ENCODE measurements around the gene CCDC34. TPM values are rescaled to one million over a fixed set of nuclear protein-coding genes. Genes with fewer than 3 reads are reported as not detected.

CCDC34 gene
- total RNA-seq, 1 experiment from 2014 or later, result 11.6 TPM

DNA sequence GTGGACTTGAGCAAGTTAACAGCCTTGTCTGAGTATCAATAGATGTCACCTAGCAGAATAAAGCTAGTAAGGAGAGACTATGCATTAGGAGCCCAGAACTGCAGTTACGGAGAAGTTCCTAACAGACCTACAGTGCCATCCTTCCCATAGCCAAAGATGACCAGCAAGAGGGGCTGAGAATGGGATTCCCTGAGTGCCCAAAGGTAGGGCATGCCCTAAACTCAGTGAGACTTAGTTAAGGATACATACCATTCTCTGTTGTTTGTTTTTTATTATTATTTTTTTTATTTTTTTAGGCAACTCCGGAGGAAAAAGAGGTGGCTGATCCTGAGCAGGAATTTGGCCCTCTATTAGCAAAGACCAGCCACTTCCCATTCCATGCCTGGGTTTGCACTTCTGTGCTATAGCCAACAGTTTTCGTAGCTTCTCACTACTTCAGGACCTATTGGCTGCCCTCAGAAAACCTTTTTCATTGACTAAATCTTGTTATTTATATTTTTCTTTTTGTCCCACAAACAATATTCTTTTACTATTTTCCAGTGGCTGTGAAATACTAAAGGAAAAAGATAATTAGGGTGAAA, 33.3 kb upstream of the CCDC34 start:
- DNase-seq, result no peak
- no peaks in the 10 kb centered on the region for H3K9me3 ChIP-seq
- H3K4me3 ChIP-seq, result no peak overlapping the region
- H3K36me3 ChIP-seq, result no peaks in the 10 kb centered on the region
- H3K27me3 ChIP-seq, result no peaks in the 10 kb centered on the region

DNA sequence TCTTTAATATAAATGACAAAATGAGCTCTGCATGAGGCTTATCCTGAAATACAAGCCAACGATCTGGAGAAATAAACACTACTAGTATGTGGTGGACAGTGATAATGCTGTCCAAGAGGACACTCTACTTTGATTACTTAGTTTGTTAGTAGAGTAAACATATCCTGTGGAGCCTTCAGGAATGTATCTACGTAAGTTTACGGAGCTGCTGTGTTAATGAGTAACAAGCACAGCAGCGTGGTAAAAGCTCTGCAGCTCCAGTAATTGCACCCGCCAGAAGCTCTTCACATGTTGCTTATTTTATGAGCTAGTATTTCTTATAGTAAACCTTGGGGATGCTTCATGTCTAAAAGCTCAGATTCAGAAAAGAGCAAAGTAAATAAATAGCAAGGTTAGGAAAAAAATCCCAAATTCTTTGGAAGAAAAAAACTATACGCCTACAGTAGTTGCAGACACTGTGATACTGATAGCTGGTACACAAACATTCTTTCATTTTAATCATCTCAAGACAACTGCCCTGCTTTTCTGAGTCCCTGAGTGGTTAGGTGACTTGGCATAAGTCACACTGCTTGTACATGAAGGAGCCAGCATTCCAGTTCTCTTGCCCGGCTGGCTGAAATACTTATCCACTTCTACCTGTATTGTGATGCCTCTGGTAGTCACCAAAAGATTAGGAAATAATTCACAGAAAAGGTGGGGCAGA, 32.7 kb upstream of the CCDC34 start:
- DNase-seq, result peak; percentile 34
- no peaks in the 10 kb centered on the region for H3K36me3 ChIP-seq
- H3K27me3 ChIP-seq, result no peaks in the 10 kb centered on the region
- H3K4me3 ChIP-seq, result no peak overlapping the region
- H3K9me3 ChIP-seq, result no peaks in the 10 kb centered on the region

DNA sequence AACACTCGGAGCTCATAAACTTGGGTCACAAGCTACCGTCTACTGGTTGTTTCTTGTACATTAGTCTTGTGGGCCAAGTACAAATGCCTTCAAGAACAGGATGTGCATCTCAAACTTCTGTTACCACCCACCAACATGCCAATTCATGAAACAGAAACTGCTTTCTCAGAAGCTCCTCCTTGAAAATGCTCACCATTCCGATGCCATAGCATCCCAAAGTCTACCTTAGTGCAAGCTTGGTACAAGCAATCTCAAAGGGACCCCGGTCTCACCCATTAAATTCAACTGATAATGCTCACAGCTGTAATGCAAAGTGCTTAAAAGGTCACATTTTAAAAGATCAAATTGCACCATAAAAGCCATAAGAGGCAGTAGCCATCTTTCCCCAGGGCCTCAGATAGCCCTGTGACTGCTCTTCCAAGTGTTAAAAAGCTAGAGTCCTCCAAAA, 31.8 kb upstream of the CCDC34 start:
- no peaks in the 10 kb centered on the region for H3K27me3 ChIP-seq
- DNase-seq, result no peak

DNA sequence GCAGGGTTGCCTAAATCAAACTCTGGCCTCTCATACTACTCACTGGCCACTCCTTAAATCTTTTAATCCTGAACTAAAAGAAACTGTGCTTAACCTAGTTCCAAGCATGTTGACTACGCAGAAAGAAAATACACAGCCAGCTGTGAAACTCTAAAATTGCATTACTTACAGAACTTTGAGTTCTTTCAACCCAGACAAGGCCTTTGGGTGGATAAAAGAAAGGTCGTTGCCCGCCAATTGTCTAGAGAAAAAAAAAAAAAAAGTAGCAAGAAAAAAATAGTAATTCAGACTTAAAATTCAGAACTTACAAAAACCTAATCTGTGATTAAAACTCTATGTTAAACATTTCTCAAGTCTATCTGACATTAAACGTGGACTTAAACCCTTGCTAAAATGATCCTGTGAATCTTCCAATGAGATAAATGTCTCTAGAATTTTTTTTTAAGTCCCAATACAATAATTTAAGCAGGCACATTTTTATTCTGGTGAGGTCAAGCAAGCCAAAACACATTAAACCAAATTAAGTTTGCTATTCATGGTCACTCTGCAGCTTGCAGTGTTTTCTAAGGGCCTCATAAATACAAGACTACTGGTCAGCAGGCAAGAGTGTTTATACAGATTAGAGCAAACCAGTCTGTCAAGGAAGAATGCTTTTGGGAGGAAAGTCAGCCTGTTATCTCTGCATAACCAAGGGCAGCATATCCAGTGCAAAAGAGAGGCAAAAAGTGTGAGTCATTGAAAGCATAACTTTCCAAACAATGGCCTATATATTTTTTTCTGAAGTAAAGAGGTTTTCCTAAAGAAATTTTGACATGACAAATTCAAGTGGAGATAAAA, 29.5 kb upstream of the CCDC34 start:
- no peak for DNase-seq
- Histone ChIP-seq H3K9me3 (no peaks in the 10 kb centered on the region), H3K27me3 (no peaks in the 10 kb centered on the region), H3K4me3 (no peak overlapping the region), H3K36me3 (no peaks in the 10 kb centered on the region)

More for the DNA sequence above, 31.8 kb upstream of the CCDC34 start:
- no peaks in the 10 kb centered on the region for H3K9me3 ChIP-seq
- no peak overlapping the region for H3K4me3 ChIP-seq
- H3K36me3 ChIP-seq, result no peaks in the 10 kb centered on the region

DNA sequence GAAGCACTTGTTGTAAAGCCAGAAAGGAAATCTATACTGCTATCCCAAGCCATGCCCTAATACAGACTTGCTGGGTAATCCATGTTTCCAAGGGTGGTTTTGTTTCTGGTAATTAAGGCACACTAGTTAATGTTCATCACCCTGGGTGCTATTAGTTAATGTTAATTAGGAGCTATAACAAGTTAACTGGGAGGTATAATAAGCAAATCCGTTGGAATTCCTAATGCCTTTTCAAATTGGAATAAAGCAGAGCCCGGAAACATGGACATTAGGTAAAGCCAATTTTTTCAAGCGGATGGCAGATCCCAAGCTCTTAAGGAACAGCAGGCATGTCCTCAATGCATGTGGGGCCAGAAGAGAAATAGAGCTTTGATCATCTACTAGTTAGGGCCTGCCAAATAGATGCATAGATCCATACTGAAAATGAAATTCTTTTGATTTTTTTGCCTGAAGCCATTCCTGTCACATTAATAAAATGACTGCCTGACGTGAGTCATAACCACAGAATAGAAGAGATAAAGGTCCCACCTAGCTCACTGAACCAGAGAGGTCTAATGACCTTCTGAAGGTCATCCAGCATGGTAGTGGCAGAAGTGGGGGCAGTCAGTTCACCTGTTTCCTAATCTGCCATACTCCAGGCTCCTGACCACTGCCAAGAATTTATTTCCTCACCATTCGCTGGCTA, 28.5 kb upstream of the CCDC34 start:
- Histone ChIP-seq H3K9me3 (no peaks in the 10 kb centered on the region), H3K4me3 (no peak overlapping the region), H3K36me3 (no peaks in the 10 kb centered on the region), H3K27me3 (no peaks in the 10 kb centered on the region)
- no peak for DNase-seq

DNA sequence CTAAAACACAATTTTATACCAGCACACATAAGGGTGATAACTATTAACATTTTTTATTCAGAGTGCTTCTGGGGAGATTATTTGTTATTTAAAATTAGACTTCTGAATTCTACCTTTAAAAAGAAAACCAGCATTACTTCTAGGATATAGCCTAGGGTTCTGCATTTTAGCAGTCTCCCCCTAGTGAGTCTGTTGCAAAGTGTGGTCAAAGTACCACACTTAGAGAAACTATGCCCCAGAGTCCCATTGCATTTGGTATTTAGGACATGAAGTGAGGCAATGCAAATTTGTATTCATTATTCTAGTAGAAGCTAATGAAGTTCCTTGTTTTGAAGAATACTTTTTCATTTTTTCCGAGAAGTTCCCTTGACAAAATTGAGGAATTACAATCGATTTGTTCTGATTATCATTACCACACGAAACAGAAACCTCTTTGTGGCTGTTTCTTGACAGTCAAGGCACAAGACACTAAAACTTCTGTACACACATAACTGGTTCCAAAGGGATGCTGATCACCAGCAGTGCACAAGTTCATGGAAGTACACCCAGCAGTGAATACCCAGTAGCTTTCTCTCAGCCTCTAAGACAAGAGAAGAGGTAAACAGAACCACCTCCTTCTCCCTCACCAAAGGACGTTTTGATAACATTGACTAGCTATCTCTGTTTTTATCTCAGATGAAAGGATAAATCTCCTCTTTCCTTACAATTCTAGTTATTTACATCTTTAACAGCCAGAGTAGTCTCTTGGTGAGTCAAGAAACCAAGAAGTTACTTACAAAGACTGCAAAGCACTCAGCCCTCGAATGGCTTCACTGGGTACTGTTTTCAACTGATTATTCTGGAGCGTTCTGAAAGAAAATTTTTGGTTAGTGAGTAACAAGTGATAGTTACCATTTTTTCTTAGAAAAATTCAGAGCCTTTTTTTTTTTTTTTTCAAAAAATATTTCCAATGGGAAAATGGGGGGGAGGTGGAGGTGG, 27.6 kb upstream of the CCDC34 start:
- H3K4me3 ChIP-seq, result no peak overlapping the region

DNA sequence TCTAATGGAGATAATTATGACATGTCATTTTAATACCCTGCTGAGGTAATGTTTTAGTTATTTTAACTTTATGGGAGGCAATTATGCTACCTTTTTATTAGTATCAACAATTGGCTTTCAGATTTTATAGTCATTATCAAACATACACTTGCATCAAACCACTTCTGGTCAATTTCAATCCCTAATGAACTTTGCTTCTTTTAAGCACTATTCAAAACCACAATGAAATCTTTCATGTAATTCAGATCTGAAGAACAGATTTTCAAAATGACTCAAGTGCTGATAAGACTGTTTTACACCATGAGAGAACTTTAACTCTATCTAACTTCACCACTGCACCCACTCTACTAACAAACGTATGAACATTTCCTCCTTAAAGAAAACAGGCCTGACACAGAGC, 25.9 kb upstream of the CCDC34 start:
- Histone ChIP-seq H3K9me3 (no peaks in the 10 kb centered on the region), H3K36me3 (no peaks in the 10 kb centered on the region; the same call in none of the 2 replicates), H3K4me3 (no peak overlapping the region), H3K27me3 (no peaks in the 10 kb centered on the region)
- DNase-seq, result no peak

More for the DNA sequence above, 27.6 kb upstream of the CCDC34 start:
- no peaks in the 10 kb centered on the region for H3K27me3 ChIP-seq
- H3K9me3 ChIP-seq, result no peaks in the 10 kb centered on the region
- no peak for DNase-seq
- H3K36me3 ChIP-seq, result no peaks in the 10 kb centered on the region

DNA sequence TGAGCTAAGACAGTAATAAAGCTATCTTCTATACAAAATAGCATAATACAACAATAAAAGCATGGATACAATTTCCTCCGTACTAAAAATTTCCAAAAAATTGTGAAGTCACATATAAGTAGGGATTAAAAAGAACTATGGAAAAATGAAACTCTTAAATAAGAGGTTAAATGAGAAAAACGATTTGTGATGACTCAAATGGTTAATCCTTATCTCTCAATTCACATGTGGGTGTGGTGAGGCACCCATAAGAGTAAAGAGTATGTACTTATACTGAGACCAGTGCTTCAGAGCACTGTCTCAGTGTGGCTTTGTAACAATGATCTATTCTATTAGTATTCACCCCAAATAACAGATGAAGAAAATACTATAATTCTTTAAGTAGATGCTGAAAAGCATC, 25.0 kb upstream of the CCDC34 start:
- Histone ChIP-seq H3K9me3 (no peaks in the 10 kb centered on the region), H3K36me3 (no peaks in the 10 kb centered on the region; the same call in none of the 2 replicates), H3K27me3 (no peaks in the 10 kb centered on the region), H3K4me3 (no peak overlapping the region)
- no peak for DNase-seq

DNA sequence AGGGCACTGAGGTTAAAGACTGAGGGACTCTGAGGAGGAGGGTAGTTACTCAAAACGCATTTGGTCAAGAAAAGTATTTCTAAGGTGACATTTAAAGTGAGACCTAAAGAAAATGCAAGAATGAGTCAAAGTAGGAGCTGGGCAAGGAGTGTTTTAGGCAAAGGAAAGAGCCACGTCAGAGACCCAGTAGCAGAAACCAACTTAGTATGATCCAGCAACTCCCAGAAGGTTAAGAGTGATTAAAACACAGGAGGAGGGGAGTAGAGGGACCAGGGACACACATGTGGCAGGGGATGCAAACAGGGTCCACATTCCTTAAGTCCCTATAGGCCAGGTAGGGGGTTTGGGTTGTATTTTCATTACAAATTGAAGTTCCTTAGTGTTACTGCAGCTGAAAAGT, 24.3 kb upstream of the CCDC34 start:
- no peak for DNase-seq
- H3K27me3 ChIP-seq, result no peaks in the 10 kb centered on the region
- H3K9me3 ChIP-seq, result no peaks in the 10 kb centered on the region
- H3K36me3 ChIP-seq, result no peaks in the 10 kb centered on the region; the same call in none of the 2 replicates
- H3K4me3 ChIP-seq, result no peak overlapping the region

DNA sequence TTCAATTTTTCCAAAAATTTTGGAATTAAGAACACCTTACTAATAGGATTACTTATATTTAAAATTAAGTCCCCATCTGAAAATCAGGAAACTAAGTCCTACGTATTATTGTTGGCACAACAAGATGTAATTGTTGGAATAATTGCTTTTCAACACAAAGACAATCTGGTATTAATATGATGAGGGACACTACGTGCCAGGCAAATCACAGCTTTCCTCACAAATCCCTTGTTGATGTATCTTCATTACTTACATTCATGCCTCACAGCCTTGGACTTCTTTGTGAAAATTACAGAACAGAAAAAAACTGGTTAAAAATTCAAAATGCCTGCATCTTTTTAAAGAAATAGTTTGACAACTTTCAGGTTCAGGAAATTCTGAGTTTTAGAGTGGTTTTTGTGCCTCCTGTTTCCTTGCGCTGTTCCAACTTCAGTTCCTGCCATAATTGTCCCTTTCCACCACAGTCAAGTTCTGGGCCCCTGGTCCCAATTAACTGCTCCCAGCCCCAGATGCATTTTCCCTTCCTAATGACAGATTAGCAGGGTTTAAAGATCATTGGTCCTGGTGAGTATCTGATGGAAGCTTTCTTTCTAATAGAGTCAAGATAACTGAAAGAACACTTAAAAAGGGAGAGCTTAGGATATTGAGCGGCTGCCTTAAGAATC, 23.3 kb upstream of the CCDC34 start:
- Histone ChIP-seq H3K9me3 (no peaks in the 10 kb centered on the region), H3K4me3 (no peak overlapping the region), H3K36me3 (no peaks in the 10 kb centered on the region; the same call in none of the 2 replicates), H3K27me3 (no peaks in the 10 kb centered on the region)
- no peak for DNase-seq

DNA sequence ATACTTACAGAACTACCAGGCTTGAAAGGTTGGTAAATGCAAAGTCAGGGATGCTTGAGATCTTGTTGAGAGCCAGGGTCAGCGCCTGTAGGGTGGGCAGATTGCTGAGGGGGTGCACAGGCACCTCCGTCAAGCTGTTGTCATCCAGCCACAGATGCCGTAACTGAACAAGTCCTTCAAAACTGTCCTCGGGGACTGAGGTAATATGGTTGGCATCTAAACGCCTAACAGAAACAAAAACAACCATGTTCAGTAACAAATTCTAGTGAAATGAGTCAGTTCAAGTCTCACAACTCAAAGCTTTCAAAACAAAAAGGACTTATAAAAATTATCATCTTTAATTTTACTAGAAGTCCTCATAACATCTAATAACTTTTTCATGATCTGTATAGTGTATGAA, 22.2 kb upstream of the CCDC34 start:
- Histone ChIP-seq H3K4me3 (no peak overlapping the region), H3K9me3 (no peaks in the 10 kb centered on the region), H3K36me3 (no peaks in the 10 kb centered on the region; the same call in none of the 2 replicates), H3K27me3 (no peaks in the 10 kb centered on the region)
- DNase-seq, result peak; percentile 9

DNA sequence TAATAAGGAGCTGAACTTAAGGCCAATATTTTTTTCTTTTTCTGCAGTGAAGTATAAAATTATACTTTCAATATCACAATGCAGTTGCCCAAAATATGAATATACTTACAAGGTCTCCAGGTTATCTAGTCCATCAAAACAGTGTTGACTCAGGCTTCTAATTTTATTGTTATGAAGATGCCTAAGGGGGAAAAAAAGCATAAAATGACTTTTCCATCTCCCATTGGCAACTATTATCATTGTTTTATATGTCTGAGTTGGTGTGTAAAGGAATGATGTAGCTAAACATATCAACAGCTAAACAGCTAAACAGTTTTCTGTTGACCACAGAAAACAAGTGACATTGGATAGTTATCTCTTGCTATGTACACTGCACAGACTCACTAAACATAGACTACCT, 21.2 kb upstream of the CCDC34 start:
- Histone ChIP-seq H3K27me3 (no peaks in the 10 kb centered on the region), H3K36me3 (no peaks in the 10 kb centered on the region; the same call in none of the 2 replicates), H3K4me3 (no peak overlapping the region), H3K9me3 (no peaks in the 10 kb centered on the region)
- DNase-seq, result no peak

DNA sequence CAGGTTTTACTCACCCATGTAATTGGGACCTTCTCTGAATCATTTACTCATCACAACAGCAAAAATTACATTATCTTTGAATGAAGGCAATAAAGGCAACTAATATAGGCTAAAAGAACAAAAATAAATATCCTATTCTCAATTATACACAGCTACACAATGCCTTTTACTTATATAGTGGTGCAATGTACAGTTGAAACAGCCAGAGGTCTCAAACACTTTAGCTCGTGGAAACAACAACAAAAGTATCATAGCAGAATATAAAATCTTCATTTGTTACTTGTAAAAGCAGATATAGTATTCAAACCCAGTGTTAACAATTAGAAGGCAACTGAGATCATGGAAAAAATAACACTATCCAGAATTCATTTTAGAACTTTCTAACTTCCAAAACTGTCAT, 20.6 kb upstream of the CCDC34 start:
- DNase-seq, result no peak
- Histone ChIP-seq H3K9me3 (no peaks in the 10 kb centered on the region), H3K36me3 (no peaks in the 10 kb centered on the region; the same call in none of the 2 replicates), H3K4me3 (no peak overlapping the region), H3K27me3 (no peaks in the 10 kb centered on the region)

DNA sequence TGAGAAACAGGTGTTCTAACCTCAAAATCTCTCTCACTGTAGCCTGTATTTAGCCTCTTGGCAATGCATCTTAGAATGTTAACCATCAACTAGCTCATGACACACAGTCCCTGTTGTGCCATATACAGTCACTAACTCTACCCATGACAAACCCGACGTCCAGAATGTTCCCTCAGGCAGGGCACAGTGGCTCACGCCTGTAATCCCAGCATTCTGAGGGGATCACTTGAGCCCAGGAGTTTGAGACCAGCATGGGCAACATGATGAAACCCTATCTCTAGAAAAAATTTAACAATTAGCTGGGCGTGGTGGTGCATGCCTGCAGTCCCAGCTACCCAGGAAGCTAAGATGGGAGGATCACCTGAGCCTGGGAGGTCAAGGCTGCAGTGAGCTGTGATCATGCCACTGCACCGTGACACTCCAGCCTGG, 18.2 kb upstream of the CCDC34 start:
- no peak for DNase-seq
- no peaks in the 10 kb centered on the region for H3K9me3 ChIP-seq
- H3K36me3 ChIP-seq, result no peaks in the 10 kb centered on the region; the same call in none of the 2 replicates
- no peaks in the 10 kb centered on the region for H3K27me3 ChIP-seq
- H3K4me3 ChIP-seq, result no peak overlapping the region

DNA sequence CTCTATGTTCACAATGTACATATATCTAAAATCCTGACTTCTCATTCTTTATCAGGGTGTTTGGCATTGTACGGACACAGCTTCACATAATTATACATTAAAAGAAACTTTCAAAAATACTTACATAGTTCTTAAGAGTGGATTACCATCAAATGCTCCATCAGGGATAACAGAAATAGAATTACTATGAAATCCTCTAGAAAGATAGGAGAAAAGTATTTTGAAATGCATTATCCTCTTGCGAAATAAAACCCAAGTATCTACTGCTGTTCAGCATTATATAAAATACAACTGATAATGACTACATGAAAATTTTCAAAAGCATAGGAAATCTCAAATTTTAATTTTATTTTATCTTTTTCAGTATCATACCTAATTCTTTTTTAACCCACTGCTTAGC, 17.8 kb upstream of the CCDC34 start:
- no peak overlapping the region for H3K4me3 ChIP-seq
- no peaks in the 10 kb centered on the region for H3K27me3 ChIP-seq
- no peaks in the 10 kb centered on the region; the same call in none of the 2 replicates for H3K36me3 ChIP-seq
- H3K9me3 ChIP-seq, result no peaks in the 10 kb centered on the region
- DNase-seq, result no peak

All from MG63 (cell line).